Testis (tissue), 3 donors: ENCODE measurements around the gene GJB2. TPM values are rescaled to one million over a fixed set of nuclear protein-coding genes. Genes with fewer than 3 reads are reported as not detected.
A peak's percentile ranks its signal among the peaks of the same experiment; 100 is the strongest.

ENCODE experiments used
- DNase-seq: peaks from one replicate; pipeline ENCODE4 v3.0.0-alpha.2; 2019
- H3K27ac ChIP-seq, 2 donors: fragments of 200-600 bp; sonication (generic); one replicate each; pipeline ENCODE4 v1.5.1; 2019
- H3K27me3 ChIP-seq: fragments of 200-600 bp; sonication (generic); one replicate; pipeline ENCODE4 v1.5.1; 2019
- H3K36me3 ChIP-seq: fragments of 200-600 bp; sonication (generic); one replicate; pipeline ENCODE4 v1.5.1; 2017; ENCODE audit warnings: low read depth; ENCODE audit errors: missing control alignments
- H3K4me1 ChIP-seq: fragments of 200-600 bp; sonication (generic); one replicate; pipeline ENCODE4 v1.5.1; 2019
- H3K4me3 ChIP-seq, 2 donors: fragments of 200-600 bp; sonication (generic); one replicate each; pipeline ENCODE4 v1.5.1; 2017 to 2019
- H3K9me3 ChIP-seq: fragments of 200-600 bp; sonication (generic); one replicate; pipeline ENCODE4 v1.5.1; 2017
- POLR2A ChIP-seq: fragments of 450-650 bp; IDR thresholded peaks from one replicate; pipeline ENCODE4 v1.6.1; 2017; ENCODE audit warnings: antibody characterized with exemption, mild to moderate bottlenecking, moderate library complexity
- WGBS, 2 donors: methylation state at CpG; one replicate each; pipeline ENCODE4 v1.1.5; 2018; 5-methylcytosine and 5-hydroxymethylcytosine counted together
- intact Hi-C: fragments of 100-400 bp; cut with DNase I; formaldehyde crosslinking; loops from one replicate; pipeline ENCODE4 v1.15.1; 2023; ENCODE audit warnings: low total_unique reads
- polyA plus RNA-seq: library from polyadenylated mRNA; stranded (reverse); fragments of 350-450 nt; fragmentation: Illumina TruSeq; extraction: RNeasy Lipid Tissue Mini Kit (QIAGEN cat#74804); gene quantifications from one replicate; pipeline ENCODE4 v1.2.3, GENCODE V29; 2014; ENCODE audit warnings: low read depth, low replicate concordance; ENCODE audit not compliant: insufficient read depth
- total RNA-seq, 2 donors: library from RNA; depleted of rRNA; stranded (reverse); fragments of >200 nt; gene quantifications; one replicate each; pipeline ENCODE4 v1.2.3, GENCODE V29; 2016
- TF ChIP-seq, protein P1 (sequence below), 3 experiments: fragments of 450-650 bp in 2 of 3; fragments of 200-600 bp in 1 of 3; sonication (generic) in 1 of 3; IDR thresholded peaks; one replicate each; pipeline ENCODE4 v1.5.1; 2016 to 2019; ENCODE audit warnings: antibody characterized with exemption in 3 of 3, mild to moderate bottlenecking in 2 of 3, moderate library complexity in 1 of 3

Gene GJB2
- total and polyA plus RNA-seq, 3 donors from 2014 or later, result 2.5 to 3.1 (median 2.9) TPM

DNA sequence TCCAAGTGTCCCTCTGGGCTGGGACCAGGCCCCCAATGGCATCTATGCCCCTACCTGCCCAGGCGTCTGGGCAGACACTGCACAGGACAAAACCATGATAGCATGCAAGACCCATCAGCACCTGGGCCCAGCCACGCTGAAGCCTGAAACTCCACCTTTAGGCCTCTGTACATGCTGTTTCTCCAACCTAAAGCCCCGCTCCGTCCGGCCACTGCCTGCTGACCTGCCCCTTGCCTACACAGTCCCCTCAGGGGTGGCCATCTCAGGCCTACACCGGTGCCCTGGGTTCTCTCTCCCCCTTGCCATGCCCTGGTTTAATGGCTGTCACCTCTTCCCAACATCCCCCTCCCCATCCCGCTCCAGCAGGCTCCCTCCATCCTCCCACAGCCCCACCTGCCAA, 47.2 kb downstream of the GJB2 start:
- Histone ChIP-seq H3K27me3 (no peaks in the 10 kb centered on the region), H3K27ac (no peak overlapping the region), H3K4me1 (no peaks in the 10 kb centered on the region), H3K4me3 (no peak overlapping the region), H3K36me3 (no peaks in the 10 kb centered on the region), H3K9me3 (no peaks in the 10 kb centered on the region)
- DNase-seq, result no peak
- intact Hi-C loops, result no loop called here
- TF ChIP-seq POLR2A, result no peak
- TF ChIP-seq, protein P1, sequence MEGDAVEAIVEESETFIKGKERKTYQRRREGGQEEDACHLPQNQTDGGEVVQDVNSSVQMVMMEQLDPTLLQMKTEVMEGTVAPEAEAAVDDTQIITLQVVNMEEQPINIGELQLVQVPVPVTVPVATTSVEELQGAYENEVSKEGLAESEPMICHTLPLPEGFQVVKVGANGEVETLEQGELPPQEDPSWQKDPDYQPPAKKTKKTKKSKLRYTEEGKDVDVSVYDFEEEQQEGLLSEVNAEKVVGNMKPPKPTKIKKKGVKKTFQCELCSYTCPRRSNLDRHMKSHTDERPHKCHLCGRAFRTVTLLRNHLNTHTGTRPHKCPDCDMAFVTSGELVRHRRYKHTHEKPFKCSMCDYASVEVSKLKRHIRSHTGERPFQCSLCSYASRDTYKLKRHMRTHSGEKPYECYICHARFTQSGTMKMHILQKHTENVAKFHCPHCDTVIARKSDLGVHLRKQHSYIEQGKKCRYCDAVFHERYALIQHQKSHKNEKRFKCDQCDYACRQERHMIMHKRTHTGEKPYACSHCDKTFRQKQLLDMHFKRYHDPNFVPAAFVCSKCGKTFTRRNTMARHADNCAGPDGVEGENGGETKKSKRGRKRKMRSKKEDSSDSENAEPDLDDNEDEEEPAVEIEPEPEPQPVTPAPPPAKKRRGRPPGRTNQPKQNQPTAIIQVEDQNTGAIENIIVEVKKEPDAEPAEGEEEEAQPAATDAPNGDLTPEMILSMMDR (IDR thresholded peaks at IDR 0.05), result no peak
- WGBS, 2 donors, result 85 to 89% methylated on average over 7 of the region's 7 CpGs

DNA sequence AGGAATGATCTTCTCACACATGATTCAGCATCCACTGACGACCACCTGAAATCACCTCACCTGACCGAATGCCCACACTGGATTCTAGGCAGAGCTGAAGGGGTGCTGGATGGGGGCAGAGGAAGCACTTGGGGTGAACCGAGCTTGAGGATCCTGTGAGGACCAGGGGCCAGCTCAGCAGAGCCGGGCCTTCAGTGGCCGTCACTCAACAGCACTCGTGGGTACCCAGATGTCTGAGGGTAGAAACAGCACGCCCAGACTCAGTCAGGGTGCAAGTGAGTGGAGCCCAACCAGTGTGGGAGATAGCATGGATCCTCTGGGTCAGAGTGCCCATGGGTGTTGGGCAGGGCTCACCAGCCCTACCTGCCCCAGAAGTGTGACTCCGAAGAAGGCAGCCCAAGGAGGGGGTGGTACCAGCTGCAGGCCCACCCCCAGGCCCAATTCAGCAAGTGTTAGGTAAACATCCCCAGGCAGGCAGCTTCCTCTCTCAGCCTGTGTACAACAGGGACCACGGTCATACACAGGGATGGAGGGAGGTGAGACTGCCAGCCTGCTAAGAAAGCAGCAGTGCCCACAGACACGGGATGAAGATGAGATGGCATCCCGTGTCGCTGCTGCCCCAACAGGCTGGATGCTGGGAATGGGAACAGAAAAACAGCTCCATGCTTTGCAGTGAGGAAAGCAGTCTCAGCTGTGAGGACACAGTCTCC, 48.4 kb downstream of the GJB2 start:
- no peaks in the 10 kb centered on the region for H3K27me3 ChIP-seq
- WGBS, 2 donors, result 88 to 89% methylated on average over 7 to 12 of the region's 12 CpGs
- no peaks in the 10 kb centered on the region for H3K9me3 ChIP-seq
- no peaks in the 10 kb centered on the region for H3K36me3 ChIP-seq
- H3K27ac ChIP-seq, result no peak overlapping the region
- intact Hi-C loops, result no loop called here
- no peak overlapping the region for H3K4me3 ChIP-seq
- DNase-seq, result no peak
- TF ChIP-seq, protein P1 (IDR thresholded peaks at IDR 0.05), result no peak
- no peak for TF ChIP-seq POLR2A
- H3K4me1 ChIP-seq, result no peaks in the 10 kb centered on the region

DNA sequence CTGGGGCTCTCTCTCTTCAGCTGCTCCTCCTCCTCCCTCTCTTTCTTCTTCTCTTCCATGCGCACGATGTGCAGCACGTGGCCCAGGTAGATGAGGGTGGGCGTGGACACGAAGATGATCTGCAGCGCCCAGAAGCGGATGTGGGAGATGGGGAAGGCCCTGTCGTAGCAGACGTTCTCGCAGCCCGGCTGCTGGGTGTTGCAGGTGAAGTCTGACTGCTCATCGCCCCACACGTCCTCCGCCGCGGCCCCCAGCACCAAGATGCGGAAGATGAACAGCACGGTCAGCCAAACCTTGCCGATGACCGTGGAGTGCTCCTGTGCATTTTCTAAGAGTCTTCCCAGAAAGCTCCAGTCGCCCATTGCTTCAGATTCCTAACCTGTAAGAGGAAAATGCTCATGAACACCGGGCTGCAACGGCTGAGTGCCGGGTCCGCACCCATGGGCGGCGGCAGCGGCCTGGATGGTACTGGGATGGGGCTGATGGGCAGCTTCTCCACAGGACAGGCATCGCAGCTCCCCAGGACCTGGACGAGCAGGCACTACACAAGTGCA, 49.7 kb downstream of the GJB2 start:
- intact Hi-C loops, result no loop called here
- Histone ChIP-seq H3K36me3 (no peaks in the 10 kb centered on the region), H3K4me1 (no peaks in the 10 kb centered on the region), H3K27ac (no peak overlapping the region), H3K4me3 (peak overlapping the region in 1 of 2 donors; percentile 50), H3K27me3 (no peaks in the 10 kb centered on the region), H3K9me3 (no peaks in the 10 kb centered on the region)
- TF ChIP-seq POLR2A, result no peak
- TF ChIP-seq, protein P1 (IDR thresholded peaks at IDR 0.05), result no peak
- DNase-seq, result no peak
- 43 to 64% methylated on average over 24 to 30 of the region's 30 CpGs for WGBS, 2 donors

DNA sequence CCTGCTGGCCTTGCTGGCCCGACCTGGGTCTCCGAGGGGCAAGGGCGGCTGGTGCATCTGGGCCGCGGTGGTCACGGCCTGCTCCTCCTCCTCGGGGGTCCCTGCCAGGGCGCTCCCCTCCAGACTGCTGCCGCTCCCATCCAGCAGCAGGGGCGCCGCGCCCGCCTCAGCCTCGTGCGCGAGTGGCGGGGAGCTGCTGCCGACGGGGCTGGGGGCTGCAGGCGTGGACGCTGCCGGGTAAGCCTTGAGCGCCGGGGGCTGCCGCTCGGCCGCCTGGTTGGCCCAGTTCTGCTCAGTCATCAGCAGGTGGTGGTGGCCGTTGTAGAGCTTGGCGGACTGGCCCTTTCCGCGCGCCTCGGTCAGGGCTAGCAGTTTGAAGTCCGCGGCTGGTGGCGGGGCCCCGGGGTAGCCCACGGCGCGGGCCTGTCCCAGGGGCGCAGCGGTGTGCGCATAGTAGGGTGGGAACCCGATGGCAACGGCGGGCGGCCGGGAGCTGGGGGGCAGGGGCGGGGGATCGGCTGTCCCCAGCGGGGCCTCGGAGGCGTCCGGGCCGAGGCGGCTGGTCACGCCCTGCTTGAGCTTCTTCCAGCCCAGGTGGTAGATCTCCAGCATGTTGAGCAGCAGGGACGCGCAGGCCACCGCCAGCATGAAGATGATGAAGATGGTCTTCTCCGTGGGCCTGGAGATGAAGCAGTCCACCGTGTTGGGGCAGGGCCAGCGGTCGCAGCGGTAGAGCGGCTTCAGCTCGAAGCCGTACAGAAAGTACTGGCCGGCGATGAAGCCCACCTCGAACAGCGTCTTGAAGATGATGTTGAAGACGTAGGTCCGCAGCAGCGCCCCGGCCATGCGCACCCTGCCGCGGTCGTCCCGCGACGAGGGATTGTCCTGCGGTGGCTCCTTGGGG, 50.5 kb downstream of the GJB2 start:
- Histone ChIP-seq H3K9me3 (no peaks in the 10 kb centered on the region), H3K27ac (no peak overlapping the region), H3K27me3 (no peaks in the 10 kb centered on the region), H3K4me3 (peak overlapping the region; percentile 15 to 50), H3K4me1 (no peaks in the 10 kb centered on the region), H3K36me3 (no peaks in the 10 kb centered on the region)
- WGBS, 2 donors, result 38% methylated on average over 58 of the region's 84 CpGs; no CpG with 5 or more reads in 1 of the 2 donors
- DNase-seq, result no peak
- intact Hi-C loops, result no loop called here
- TF ChIP-seq, protein P1 (IDR thresholded peaks at IDR 0.05), result no peak
- no peak for TF ChIP-seq POLR2A
